Stimulated activated naive B cell treated with anti-CD40 and anti-IgM and Interleukin-4, amounts not matched to agents 10 μg/mL and 1 μg/mL and 100 μg/mL, for 72 hours (primary cell): ENCODE measurements around the gene SKIC3.
A peak's percentile ranks its signal among the peaks of the same experiment; 100 is the strongest.

Source experiments
- ATAC-seq, 2 donors: fragments of 150-1000 bp; cut with Tn5 transposase; replicated peaks; 2 replicates each; pipeline ENCODE4 v1.10.0; 2021; ENCODE audit warnings: moderate library complexity in 1 of 2
- DNase-seq: peaks from one replicate; pipeline ENCODE4 v3.0.0; 2021
- H3K27ac Mint-ChIP-seq: one replicate; pipeline ENCODE4 v1.8.0; 2022; ENCODE audit warnings: mild to moderate bottlenecking, mixed read lengths
- H3K27me3 Mint-ChIP-seq, 2 donors: one replicate each; pipeline ENCODE4 v1.8.0; 2022; ENCODE audit warnings: mixed read lengths in 2 of 2
- H3K36me3 Mint-ChIP-seq, 2 donors: one replicate each; pipeline ENCODE4 v1.8.0; 2022; ENCODE audit warnings: mixed read lengths in 2 of 2, mild to moderate bottlenecking in 1 of 2
- H3K4me1 Mint-ChIP-seq, 2 donors: one replicate each; pipeline ENCODE4 v1.8.0; 2022; ENCODE audit warnings: mixed read lengths in 2 of 2, mild to moderate bottlenecking in 1 of 2
- H3K4me3 Mint-ChIP-seq, 2 donors: one replicate each; pipeline ENCODE4 v1.8.0; 2022; ENCODE audit warnings: mild to moderate bottlenecking in 2 of 2, mixed read lengths in 2 of 2, moderate library complexity in 1 of 2
- H3K9me3 Mint-ChIP-seq, 2 donors: one replicate each; pipeline ENCODE4 v1.8.0; 2022; ENCODE audit warnings: mixed read lengths in 2 of 2, mild to moderate bottlenecking in 1 of 2

The SKIC3 gene

GRCh38 chr5:95554647-95555548, at the start of gene SKIC3, which contains the start of gene ARSK:
SKIC3 (minus strand) TSS chr5:95554977; CDS start chr5:95547150, 7,827 bp downstream.
ARSK (plus strand) TSS chr5:95555101; CDS start chr5:95555279, 178 bp downstream.
- H3K36me3 Mint-ChIP-seq, result peaks cover 8 to 10% of the 10 kb centered on the region in 2 donors
- peak; percentile 93 for DNase-seq
- H3K27me3 Mint-ChIP-seq, result no peaks in the 10 kb centered on the region
- peak; percentile 91 to 93 for ATAC-seq
- peak within 1 kb of the TSS; percentile 97 for H3K27ac Mint-ChIP-seq
- no peaks in the 10 kb centered on the region for H3K9me3 Mint-ChIP-seq
- H3K4me1 Mint-ChIP-seq, result peaks cover 13 to 30% of the 10 kb centered on the region in 2 donors
- H3K4me3 Mint-ChIP-seq, result peak within 1 kb of the TSS; percentile 91 to 96

GRCh38 chr5:95600557-95600956, 45.8 kb upstream of the SKIC3 start:
- Mint-ChIP-seq H3K4me3 (no peak overlapping the region), H3K27me3 (no peaks in the 10 kb centered on the region), H3K9me3 (no peaks in the 10 kb centered on the region), H3K4me1 (no peaks in the 10 kb centered on the region), H3K27ac (no peak overlapping the region), H3K36me3 (peaks cover 7 to 15% of the 10 kb centered on the region in 2 donors)
- no peak for DNase-seq
- ATAC-seq, result no peak

- H3K27ac Mint-ChIP-seq, result no peak overlapping the region
Observed at GRCh38 chr5:95599252-95599651, 44.5 kb upstream of the SKIC3 start.

GRCh38 chr5:95595289-95595931, 40.6 kb upstream of the SKIC3 start:
- Mint-ChIP-seq H3K36me3 (peaks cover 3 to 6% of the 10 kb centered on the region in 2 donors), H3K9me3 (no peaks in the 10 kb centered on the region), H3K27me3 (no peaks in the 10 kb centered on the region), H3K4me3 (no peak overlapping the region), H3K27ac (no peak overlapping the region), H3K4me1 (peaks cover 0 to under 1% of the 10 kb centered on the region in 2 donors)
- DNase-seq, result no peak
- ATAC-seq, result no peak

More at GRCh38 chr5:95599252-95599651, 44.5 kb upstream of the SKIC3 start:
- no peak for DNase-seq
- no peak for ATAC-seq
- no peaks in the 10 kb centered on the region for H3K4me1 Mint-ChIP-seq
- no peak overlapping the region for H3K4me3 Mint-ChIP-seq
- no peaks in the 10 kb centered on the region for H3K27me3 Mint-ChIP-seq
- peaks cover 4 to 6% of the 10 kb centered on the region in 2 donors for H3K36me3 Mint-ChIP-seq
- H3K9me3 Mint-ChIP-seq, result no peaks in the 10 kb centered on the region

GRCh38 chr5:95591490-95591901, 36.7 kb upstream of the SKIC3 start:
- DNase-seq (no peak), ATAC-seq (peak; percentile 44 to 70)
- Mint-ChIP-seq H3K27me3 (no peaks in the 10 kb centered on the region), H3K9me3 (no peaks in the 10 kb centered on the region), H3K4me3 (no peak overlapping the region), H3K36me3 (peaks cover 4 to 6% of the 10 kb centered on the region in 2 donors), H3K4me1 (peaks cover 0 to 6% of the 10 kb centered on the region in 2 donors), H3K27ac (no peak overlapping the region)

- peaks cover 0 to 6% of the 10 kb centered on the region in 2 donors for H3K4me1 Mint-ChIP-seq
- no peak overlapping the region for H3K4me3 Mint-ChIP-seq
- H3K27me3 Mint-ChIP-seq, result no peaks in the 10 kb centered on the region
- no peak for ATAC-seq
- peaks cover 4 to 6% of the 10 kb centered on the region in 2 donors for H3K36me3 Mint-ChIP-seq
- H3K9me3 Mint-ChIP-seq, result no peaks in the 10 kb centered on the region
- no peak overlapping the region for H3K27ac Mint-ChIP-seq
- DNase-seq, result no peak
Observed at GRCh38 chr5:95590880-95591279, 36.1 kb upstream of the SKIC3 start.

GRCh38 chr5:95583992-95584391, 29.2 kb upstream of the SKIC3 start:
- no peak for ATAC-seq
- H3K9me3 Mint-ChIP-seq, result peaks cover 0 to 4% of the 10 kb centered on the region in 2 donors
- DNase-seq, result no peak
- peaks cover 10 to 27% of the 10 kb centered on the region in 2 donors for H3K36me3 Mint-ChIP-seq
- no peak overlapping the region for H3K4me3 Mint-ChIP-seq
- H3K27me3 Mint-ChIP-seq, result no peaks in the 10 kb centered on the region
- no peaks in the 10 kb centered on the region for H3K4me1 Mint-ChIP-seq
- no peak overlapping the region for H3K27ac Mint-ChIP-seq

GRCh38 chr5:95581576-95581975, 26.8 kb upstream of the SKIC3 start:
- H3K27ac Mint-ChIP-seq, result no peak overlapping the region
- no peak overlapping the region for H3K4me3 Mint-ChIP-seq
- peaks cover 10 to 27% of the 10 kb centered on the region in 2 donors for H3K36me3 Mint-ChIP-seq
- no peaks in the 10 kb centered on the region for H3K27me3 Mint-ChIP-seq
- H3K4me1 Mint-ChIP-seq, result no peaks in the 10 kb centered on the region
- no peak for DNase-seq
- no peak for ATAC-seq
- H3K9me3 Mint-ChIP-seq, result peaks cover 0 to 4% of the 10 kb centered on the region in 2 donors

- H3K4me3 Mint-ChIP-seq, result no peak overlapping the region
- ATAC-seq (no peak), DNase-seq (no peak)
- H3K4me1 Mint-ChIP-seq, result no peaks in the 10 kb centered on the region
- no peaks in the 10 kb centered on the region for H3K27me3 Mint-ChIP-seq
- H3K27ac Mint-ChIP-seq, result no peak overlapping the region
- H3K9me3 Mint-ChIP-seq, result peaks cover 0 to 3% of the 10 kb centered on the region in 2 donors
- peaks cover 29 to 39% of the 10 kb centered on the region in 2 donors for H3K36me3 Mint-ChIP-seq
Observed at GRCh38 chr5:95572016-95572415, 17.2 kb upstream of the SKIC3 start.

GRCh38 chr5:95565280-95565920, 10.6 kb upstream of the SKIC3 start:
- H3K27ac Mint-ChIP-seq, result no peak overlapping the region
- no peak overlapping the region for H3K4me3 Mint-ChIP-seq
- DNase-seq (no peak), ATAC-seq (no peak)
- H3K4me1 Mint-ChIP-seq, result no peaks in the 10 kb centered on the region
- H3K9me3 Mint-ChIP-seq, result no peaks in the 10 kb centered on the region
- no peaks in the 10 kb centered on the region for H3K27me3 Mint-ChIP-seq
- peaks cover 15 to 24% of the 10 kb centered on the region in 2 donors for H3K36me3 Mint-ChIP-seq

GRCh38 chr5:95564450-95564849, 9.7 kb upstream of the SKIC3 start:
- no peak overlapping the region for H3K4me3 Mint-ChIP-seq

GRCh38 chr5:95563367-95563766, 8.6 kb upstream of the SKIC3 start:
- no peak overlapping the region for H3K4me3 Mint-ChIP-seq
- DNase-seq (no peak), ATAC-seq (no peak)
- no peaks in the 10 kb centered on the region for H3K27me3 Mint-ChIP-seq
- no peaks in the 10 kb centered on the region for H3K9me3 Mint-ChIP-seq
- no peak overlapping the region for H3K27ac Mint-ChIP-seq
- H3K4me1 Mint-ChIP-seq, result no peaks in the 10 kb centered on the region
- peaks cover 9 to 17% of the 10 kb centered on the region in 2 donors for H3K36me3 Mint-ChIP-seq

More at GRCh38 chr5:95564450-95564849, 9.7 kb upstream of the SKIC3 start:
- Mint-ChIP-seq H3K4me1 (no peaks in the 10 kb centered on the region), H3K27ac (no peak overlapping the region), H3K36me3 (peaks cover 9 to 17% of the 10 kb centered on the region in 2 donors), H3K27me3 (no peaks in the 10 kb centered on the region), H3K9me3 (no peaks in the 10 kb centered on the region)
- no peak for ATAC-seq
- no peak for DNase-seq

GRCh38 chr5:95562282-95562681, 7.5 kb upstream of the SKIC3 start:
- Mint-ChIP-seq H3K27me3 (no peaks in the 10 kb centered on the region), H3K27ac (no peak overlapping the region), H3K4me3 (no peak overlapping the region), H3K4me1 (no peaks in the 10 kb centered on the region), H3K36me3 (peaks cover 9 to 11% of the 10 kb centered on the region in 2 donors), H3K9me3 (no peaks in the 10 kb centered on the region)
- ATAC-seq (no peak), DNase-seq (no peak)

GRCh38 chr5:95557841-95558240, 3.1 kb upstream of the SKIC3 start:
- no peaks in the 10 kb centered on the region for H3K27me3 Mint-ChIP-seq
- no peak overlapping the region for H3K4me3 Mint-ChIP-seq
- ATAC-seq (no peak), DNase-seq (no peak)
- peaks cover 0 to 2% of the 10 kb centered on the region in 2 donors for H3K36me3 Mint-ChIP-seq
- no peaks in the 10 kb centered on the region for H3K9me3 Mint-ChIP-seq
- H3K4me1 Mint-ChIP-seq, result peaks cover 6 to 16% of the 10 kb centered on the region in 2 donors
- no peak overlapping the region for H3K27ac Mint-ChIP-seq
